ENCODE results near the gene MS4A12. TPM values are rescaled to one million over a fixed set of nuclear protein-coding genes. Genes with fewer than 3 reads are reported as not detected.

Gene MS4A12
- total and polyA plus RNA-seq, 2 of the 8 experiments (the other 6 are each of a cell fraction or from before 2014, with no cell fraction given), result 0.14 to 0.39 TPM

DNA sequence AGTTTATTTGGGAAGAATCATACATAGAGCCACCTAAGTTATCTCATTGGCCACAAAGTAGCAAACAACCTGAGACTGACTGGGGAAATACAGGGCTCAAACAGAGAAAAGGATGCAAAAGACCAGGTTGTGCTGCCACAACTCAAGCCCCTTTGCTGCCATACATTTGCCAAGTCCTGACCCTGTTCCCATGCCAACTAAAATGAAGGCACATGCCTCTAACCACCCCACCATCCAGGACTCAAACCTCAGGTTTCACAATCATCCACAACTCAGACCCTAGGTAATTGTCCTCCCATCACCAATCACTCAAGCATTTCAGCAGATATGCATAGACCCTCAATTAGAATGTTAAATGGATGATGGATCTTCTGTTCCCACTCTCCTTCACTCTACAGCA is 38.4 kb upstream of the MS4A12 start:
- Histone ChIP-seq H3K4me3 (ENCODE audit: extremely low read depth in 1 of 4, insufficient read depth in 2 of 4, low read depth in 3 of 4, low read length in 4 of 4) (no peak overlapping the region), H2BK15ac (ENCODE audit: low read length) (no peak overlapping the region), H3K79me2 (ENCODE audit: control insufficient read depth in 1 of 2, insufficient read depth in 2 of 2, low read length in 2 of 2) (no peaks in the 10 kb centered on the region), H3K4me1 (replicated peaks in 1 of 4; ENCODE audit: control insufficient read depth in 3 of 4, insufficient read depth in 4 of 4, low read length in 3 of 4) (no peaks in the 10 kb centered on the region), H3K23ac (ENCODE audit: insufficient read length) (no peak overlapping the region), H2BK120ac (replicated peaks; ENCODE audit: low read depth, low read length) (no peak overlapping the region), H2BK5ac (ENCODE audit: low read depth, low read length) (no peak overlapping the region), H3K79me1 (ENCODE audit: low read depth, low read length) (no peaks in the 10 kb centered on the region), H3K9ac (replicated peaks in 1 of 4; ENCODE audit: extremely low read depth in 1 of 4, low read depth in 3 of 4, low read length in 3 of 4) (no peak overlapping the region), H4K8ac (ENCODE audit: extremely low read depth, insufficient read depth, low read length) (no peak overlapping the region), H3K27ac (ENCODE audit: low read depth, low read length) (no peak overlapping the region), H2BK12ac (ENCODE audit: low read depth, low read length) (no peak overlapping the region), H3K9me3 (ENCODE audit: insufficient read depth in 2 of 2, low read depth in 1 of 2, low read length in 1 of 2) (peaks cover 2 to 12% of the 10 kb centered on the region in 2 experiments; a peak in 3 of 4 replicates), H2AFZ (ENCODE audit: low read length) (no peak overlapping the region), H3K14ac (ENCODE audit: insufficient read length) (no peak overlapping the region), H3K4ac (replicated peaks; ENCODE audit: insufficient read length, low read depth, low read length) (no peak overlapping the region), H4K20me1 (replicated peaks in 1 of 2; ENCODE audit: control insufficient read depth in 1 of 2, insufficient read depth in 2 of 2, low read length in 2 of 2) (no peaks in the 10 kb centered on the region), H3K36me3 (ENCODE audit: control insufficient read depth in 2 of 4, insufficient read depth in 4 of 4, low read length in 3 of 4) (no peaks in the 10 kb centered on the region), H2AK5ac (ENCODE audit: low read depth, low read length) (no peak overlapping the region), H4K5ac (ENCODE audit: insufficient read length, low read depth, low read length) (no peak overlapping the region), H3K4me2 (ENCODE audit: insufficient read depth in 1 of 2, low read depth in 2 of 2, low read length in 2 of 2) (no peak overlapping the region), H2BK20ac (ENCODE audit: low read length) (no peak overlapping the region), H3K56ac (replicated peaks; ENCODE audit: insufficient read length, low read depth, low read length) (no peak overlapping the region), H3K27me3 (replicated peaks in 1 of 4; ENCODE audit: control insufficient read depth in 3 of 4, extremely low read depth in 1 of 4, insufficient read depth in 3 of 4, low read length in 3 of 4) (no peaks in the 10 kb centered on the region), H4K91ac (replicated peaks; ENCODE audit: insufficient read length, low read length) (no peak overlapping the region), H3K23me2 (ENCODE audit: low read depth, low read length) (no peaks in the 10 kb centered on the region), H3K18ac (ENCODE audit: extremely low read depth, low read length) (no peak overlapping the region)
- TF ChIP-seq ZNF274 (IDR thresholded peaks at IDR 0.05; ENCODE audit: borderline replicate concordance, extremely low read depth, low read length) (no peak), SRF (IDR thresholded peaks at IDR 0.05; ENCODE audit: low read depth, low read length) (no peak), TEAD4 (IDR thresholded peaks at IDR 0.05; ENCODE audit: low read depth, low read length) (no peak), SIX5 (IDR thresholded peaks at IDR 0.05; ENCODE audit: low read depth, low read length) (no peak), CREB1 (IDR thresholded peaks at IDR 0.05) (no peak)
- CTCF ChIA-PET (ENCODE audit: partially characterized antibody), result no interaction called here
- DNase-seq (ENCODE audit: low read depth in 1 of 2, low spot score in 2 of 2) (no peak), FAIRE-seq (no peak)
- POLR2A ChIA-PET (ENCODE audit: partially characterized antibody), result no interaction called here
